T follicular helper cell (primary cell): ENCODE measurements around the gene CTSA.

Source experiments
- DNase-seq: peaks from one replicate; pipeline ENCODE4 v3.0.0-alpha.2; 2020; ENCODE audit warnings: low read depth

CTSA gene

DNA sequence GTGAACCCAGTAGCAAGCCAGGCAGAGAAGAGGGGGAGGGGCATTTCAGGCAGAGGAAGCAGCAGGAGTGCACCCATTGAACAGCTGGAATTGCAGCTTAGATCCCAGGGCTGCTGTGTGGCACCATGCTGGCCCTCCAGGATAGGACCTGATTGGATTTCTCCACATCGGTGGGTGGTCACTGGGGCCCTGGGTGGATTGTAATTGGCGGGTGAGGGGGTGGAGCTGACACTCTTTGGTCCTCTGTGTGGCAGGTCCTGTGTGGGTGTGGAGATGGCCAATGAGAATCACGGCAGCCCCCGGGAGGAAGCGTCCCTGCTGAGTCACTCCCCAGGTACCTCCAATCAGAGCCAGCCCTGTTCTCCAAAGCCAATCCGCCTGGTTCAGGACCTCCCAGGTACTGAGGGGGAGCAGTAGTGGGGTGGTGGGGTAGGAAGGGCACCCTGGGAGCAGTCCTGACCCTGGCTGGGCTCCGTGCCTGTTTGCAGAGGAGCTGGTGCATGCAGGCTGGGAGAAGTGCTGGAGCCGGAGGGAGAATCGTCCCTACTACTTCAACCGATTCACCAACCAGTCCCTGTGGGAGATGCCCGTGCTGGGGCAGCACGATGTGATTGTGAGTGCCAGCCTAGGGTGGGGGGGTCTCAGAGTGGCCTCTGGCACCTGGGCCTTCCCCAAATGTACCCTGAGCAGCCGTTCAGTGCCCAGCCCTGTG is 47.7 kb downstream of the CTSA start:
- no peak for DNase-seq

DNA sequence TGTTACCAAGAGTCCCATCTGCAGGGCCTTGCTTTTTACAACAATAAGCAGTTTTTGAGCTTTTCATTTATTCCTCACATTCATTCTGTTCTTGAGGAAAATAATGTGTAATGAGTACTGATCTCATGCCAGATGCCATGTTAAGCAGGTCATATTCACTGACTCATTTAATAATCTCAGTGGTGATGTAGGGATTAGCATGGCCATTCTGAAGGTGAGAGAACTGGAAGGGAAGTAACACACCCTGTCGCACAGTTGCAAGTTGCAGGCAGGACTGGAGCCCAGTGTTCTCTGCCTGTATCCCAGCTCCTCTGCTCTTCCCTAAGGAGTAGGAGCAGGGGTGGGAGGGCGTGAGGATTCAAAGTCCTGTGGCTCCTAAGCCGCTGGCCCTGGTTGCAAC is 48.9 kb downstream of the CTSA start:
- DNase-seq = no peak

DNA sequence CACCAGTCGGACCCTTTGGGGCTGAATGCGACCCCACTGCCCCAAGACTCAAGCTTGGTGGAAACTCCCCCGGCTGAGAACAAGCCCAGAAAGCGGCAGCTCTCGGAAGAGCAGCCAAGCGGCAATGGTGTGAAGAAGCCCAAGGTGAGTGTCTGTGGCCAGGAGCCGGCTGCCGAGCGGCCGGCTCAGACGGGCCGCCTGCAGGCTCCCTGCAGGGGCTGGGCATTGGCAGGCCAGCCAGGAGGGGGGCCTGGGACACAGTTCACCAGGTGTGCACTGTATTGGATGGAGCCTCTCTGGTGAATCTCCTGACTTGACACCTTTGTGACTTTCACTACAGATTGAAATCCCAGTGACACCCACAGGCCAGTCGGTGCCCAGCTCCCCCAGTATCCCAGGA is 49.3 kb downstream of the CTSA start:
- DNase-seq = no peak

DNA sequence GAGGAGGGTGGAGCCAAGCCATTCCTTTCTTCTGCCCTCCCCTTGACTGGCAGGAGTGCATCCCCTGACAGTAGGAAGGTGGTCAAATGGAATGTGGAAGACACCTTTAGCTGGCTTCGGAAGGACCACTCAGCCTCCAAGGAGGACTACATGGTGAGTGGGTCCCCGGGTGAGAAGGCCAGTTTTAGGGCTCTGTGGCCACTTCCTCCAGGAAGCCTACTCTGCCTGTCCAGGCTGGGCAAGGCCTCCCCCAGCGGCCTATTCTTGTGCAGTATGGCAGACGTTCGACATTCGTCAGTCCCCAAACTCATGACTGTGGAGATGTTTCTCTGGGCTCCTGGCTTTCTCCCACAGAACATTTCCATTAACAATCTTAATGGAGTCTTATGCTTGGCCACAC is 52.5 kb downstream of the CTSA start:
- DNase-seq = no peak

DNA sequence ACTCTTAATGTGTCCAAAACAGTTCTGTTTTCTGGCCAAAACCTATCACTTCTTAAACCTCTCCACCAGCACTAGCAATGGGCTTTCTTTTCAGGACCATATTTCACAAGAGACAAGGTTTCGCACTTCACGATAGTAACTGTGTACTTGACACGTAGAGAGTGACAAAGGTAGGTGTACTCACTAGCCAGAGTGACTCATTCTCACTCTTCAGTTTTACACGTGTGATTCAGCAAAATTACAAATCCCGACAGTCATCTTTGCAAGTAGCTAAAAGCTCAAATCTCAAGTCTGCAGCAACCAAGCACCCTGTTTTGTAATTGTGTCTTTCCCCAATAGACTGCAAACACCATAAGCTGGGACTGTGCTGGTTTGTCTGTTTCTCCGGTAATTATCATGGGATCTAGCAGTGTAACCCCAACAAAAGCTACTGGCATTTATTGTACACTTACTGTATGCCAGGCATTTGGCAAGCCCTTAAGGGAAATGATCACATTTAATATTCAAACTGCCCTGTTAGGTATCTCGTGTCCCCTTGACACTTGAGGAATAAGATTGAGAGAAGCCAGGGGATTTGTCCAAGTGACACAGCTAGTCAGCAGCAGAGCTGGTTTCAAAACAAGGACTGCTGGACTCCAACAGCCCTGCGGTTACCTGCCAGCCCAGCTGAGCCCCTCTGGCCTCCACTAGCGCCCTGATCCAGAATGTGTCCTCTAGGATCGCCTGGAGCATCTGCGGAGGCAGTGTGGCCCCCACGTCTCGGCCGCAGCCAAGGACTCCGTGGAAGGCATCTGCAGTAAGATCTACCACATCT is 53.2 kb downstream of the CTSA start:
- DNase-seq = no peak

DNA sequence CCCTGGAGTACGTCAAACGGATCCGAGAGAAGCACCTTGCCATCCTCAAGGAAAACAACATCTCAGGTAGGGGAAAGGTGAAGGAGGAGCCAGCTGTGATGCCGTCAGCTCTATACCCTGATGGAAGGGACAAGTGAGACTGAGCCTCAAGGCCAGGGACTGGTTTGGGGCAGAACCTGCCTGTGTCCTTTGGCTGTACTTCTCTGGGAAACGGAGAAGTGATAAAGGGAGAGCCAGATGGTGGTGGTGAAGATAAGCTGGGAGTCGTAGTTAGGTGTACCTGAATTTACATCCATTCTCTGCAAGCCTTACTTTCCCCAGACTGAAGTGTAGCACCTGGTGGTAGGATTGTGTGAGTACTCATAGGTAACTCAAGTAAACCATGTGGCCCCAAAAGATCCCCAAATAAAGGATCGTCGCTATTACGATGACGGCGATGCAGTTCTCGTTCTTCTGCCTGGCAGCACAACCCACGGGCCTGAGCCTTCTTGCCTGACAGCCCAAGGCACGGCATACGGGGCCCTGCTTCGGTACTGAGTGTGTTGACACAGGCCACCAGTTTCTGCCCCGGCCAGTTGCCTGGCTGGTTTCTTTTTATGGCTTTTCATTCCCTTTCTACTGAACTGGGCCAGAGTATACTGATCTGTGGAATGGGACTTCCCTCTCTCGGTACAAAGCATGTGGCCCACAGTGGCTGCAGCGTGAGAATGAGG is 54.0 kb downstream of the CTSA start:
- no peak for DNase-seq

DNA sequence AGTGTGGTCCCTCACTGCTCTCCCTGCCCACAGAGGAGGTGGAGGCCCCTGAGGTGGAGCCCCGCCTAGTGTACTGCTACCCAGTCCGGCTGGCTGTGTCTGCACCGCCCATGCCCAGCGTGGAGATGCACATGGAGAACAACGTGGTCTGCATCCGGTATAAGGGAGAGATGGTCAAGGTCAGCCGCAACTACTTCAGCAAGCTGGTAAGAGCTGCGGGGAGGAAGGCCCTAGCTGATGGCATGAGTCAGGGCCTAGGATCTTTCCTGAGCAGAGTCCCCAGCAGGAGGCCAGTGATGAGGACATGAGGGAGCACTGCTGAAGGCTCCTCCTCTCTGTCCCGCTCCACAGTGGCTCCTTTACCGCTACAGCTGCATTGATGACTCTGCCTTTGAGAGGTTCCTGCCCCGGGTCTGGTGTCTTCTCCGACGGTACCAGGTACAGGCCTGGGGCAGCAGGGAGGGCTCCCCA is 54.6 kb downstream of the CTSA start:
- no peak for DNase-seq

DNA sequence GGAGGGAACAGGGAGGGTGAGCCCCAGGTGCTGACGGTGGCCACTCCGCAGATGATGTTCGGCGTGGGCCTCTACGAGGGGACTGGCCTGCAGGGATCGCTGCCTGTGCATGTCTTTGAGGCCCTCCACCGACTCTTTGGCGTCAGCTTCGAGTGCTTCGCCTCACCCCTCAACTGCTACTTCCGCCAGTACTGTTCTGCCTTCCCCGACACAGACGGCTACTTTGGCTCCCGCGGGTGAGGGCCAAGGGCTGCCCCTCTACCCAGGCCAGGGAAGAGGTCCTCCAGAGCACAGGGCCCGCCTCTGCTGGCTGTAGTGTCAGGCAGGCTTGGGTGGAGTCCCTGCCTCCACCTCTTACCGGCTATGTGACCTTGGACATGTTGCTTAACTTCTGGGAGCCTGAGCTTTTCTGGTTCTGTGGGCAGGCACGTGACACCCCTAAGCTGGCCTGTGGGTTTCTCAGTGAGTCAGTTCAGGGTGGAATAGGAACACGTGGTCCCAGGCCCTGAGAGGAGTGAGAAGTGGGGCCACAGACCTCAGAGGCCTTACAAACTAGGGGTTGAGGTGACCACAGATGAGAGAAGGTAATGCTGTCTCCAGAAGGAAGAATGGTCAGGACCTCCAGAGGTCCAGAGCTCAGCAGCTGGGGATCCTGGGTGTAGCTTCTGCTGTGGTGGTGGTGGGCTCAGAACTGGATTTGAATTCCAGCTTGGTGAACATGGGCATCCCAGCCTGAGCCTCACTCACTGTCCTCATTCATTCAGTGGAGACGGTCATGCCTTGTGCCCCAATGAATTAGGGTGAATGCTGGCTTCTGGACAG is 55.2 kb downstream of the CTSA start:
- no peak for DNase-seq

DNA sequence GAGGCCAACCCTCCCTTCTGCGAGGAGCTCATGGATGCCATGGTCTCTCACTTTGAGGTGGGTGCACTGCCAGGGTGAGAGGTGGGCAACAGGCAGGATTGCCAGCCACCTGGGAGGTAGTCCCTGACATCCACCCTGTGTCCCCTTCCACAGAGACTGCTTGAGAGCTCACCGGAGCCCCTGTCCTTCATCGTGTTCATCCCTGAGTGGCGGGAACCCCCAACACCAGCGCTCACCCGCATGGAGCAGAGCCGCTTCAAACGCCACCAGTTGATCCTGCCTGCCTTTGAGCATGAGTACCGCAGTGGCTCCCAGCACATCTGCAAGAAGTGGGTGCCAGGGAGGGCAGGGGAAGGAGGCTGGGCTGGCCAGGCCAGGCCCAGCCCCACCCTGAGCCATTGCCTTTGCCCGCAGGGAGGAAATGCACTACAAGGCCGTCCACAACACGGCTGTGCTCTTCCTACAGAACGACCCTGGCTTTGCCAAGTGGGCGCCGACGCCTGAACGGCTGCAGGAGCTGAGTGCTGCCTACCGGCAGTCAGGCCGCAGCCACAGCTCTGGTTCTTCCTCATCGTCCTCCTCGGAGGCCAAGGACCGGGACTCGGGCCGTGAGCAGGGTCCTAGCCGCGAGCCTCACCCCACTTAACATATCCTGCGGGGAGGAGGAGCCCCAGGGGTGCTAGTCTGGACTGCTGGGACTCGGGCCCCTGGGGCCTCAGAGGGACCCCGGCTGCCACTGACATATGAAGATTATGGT is 56.2 kb downstream of the CTSA start:
- no peak for DNase-seq

DNA sequence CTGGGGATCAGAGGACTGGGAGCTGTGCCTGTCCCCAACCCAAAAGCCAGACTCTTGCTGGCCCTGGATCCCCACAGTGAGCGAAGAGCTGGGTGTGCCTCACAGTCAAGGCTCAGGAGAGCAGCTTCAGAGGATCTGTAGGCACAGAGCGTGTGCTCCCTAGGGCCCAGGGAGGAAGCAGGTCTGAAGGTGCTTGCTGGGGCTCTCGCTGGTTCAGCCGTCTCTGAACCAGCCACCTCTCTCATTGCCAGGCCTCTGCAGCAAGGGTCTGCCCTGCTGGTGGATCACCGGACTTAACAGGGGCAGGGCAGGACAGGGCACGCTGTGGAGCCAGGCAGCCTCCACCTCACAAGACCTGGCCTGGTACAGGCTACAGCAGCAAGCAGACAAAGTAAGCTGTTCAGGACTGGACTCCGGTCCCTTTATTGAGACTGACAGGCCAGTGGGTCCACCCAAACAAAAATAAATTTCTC is 57.2 kb downstream of the CTSA start:
- DNase-seq = no peak
